ENCODE measurements around the gene MICA.
"Not testable (repeated sequence)": the region's sequence is repeated elsewhere in the genome, so short reads cannot be mapped to it uniquely, and the experiment has no call there.

Gene MICA

GRCh38 chr6:31383149-31383548 is 20.2 kb upstream of the MICA start:
- no peak for DNase-seq

- no peak for DNase-seq
Measured at GRCh38 chr6:31385041-31385440, 18.4 kb upstream of the MICA start.

GRCh38 chr6:31386099-31386498 is 17.3 kb upstream of the MICA start:
- DNase-seq = no peak

GRCh38 chr6:31386977-31387376 is 16.4 kb upstream of the MICA start:
- no peak for DNase-seq

- not testable (repeated sequence) for DNase-seq
Measured at GRCh38 chr6:31388916-31389801, 14.2 kb upstream of the MICA start.

GRCh38 chr6:31389802-31390132 is 13.6 kb upstream of the MICA start:
- not testable (repeated sequence) for DNase-seq

- DNase-seq = no peak
Measured at GRCh38 chr6:31393932-31394331, 9.5 kb upstream of the MICA start.

GRCh38 chr6:31394381-31394780 is 9.0 kb upstream of the MICA start:
- no peak for DNase-seq

GRCh38 chr6:31395832-31396231 is 7.6 kb upstream of the MICA start:
- DNase-seq = no peak

GRCh38 chr6:31396422-31397152 is 6.8 kb upstream of the MICA start:
- DNase-seq = peak; percentile 76 to 91

- DNase-seq = not testable (repeated sequence)
Measured at GRCh38 chr6:31397153-31397499, 6.3 kb upstream of the MICA start.

- no peak for DNase-seq
Measured at GRCh38 chr6:31397901-31398525, 5.4 kb upstream of the MICA start.

GRCh38 chr6:31399589-31400466 is 3.6 kb upstream of the MICA start:
- DNase-seq = peak; percentile 72

- peak; percentile 74 to 75 for DNase-seq
Measured at GRCh38 chr6:31400467-31401289, 2.7 kb upstream of the MICA start.

GRCh38 chr6:31401403-31401802 is 2.0 kb upstream of the MICA start:
- no peak for DNase-seq

GRCh38 chr6:31402324-31403282 is 792 bp upstream of the MICA start:
- DNase-seq = peak; percentile 30 to 49

GRCh38 chr6:31404061-31404364 is 618 bp downstream of the MICA start:
- not testable (repeated sequence) for DNase-seq

GRCh38 chr6:31405996-31406395 is 2.6 kb downstream of the MICA start:
- DNase-seq = no peak

GRCh38 chr6:31407699-31408098 is 4.3 kb downstream of the MICA start:
- DNase-seq = no peak

GRCh38 chr6:31412506-31412905 is 9.1 kb downstream of the MICA start:
- DNase-seq = no peak
